GM12878 (cell line): ENCODE results near the gene C6orf52. TPM values are rescaled to one million over a fixed set of nuclear protein-coding genes. Genes with fewer than 3 reads are reported as not detected.

Experiments used
- ATAC-seq: fragments of 200-7000 bp; cut with Tn5 transposase; 3 replicates; pipeline ENCODE4 v1.9.1; 2020; ENCODE audit warnings: mild to moderate bottlenecking, moderate library complexity
- BruUV-seq: library from RNA; stranded (reverse); fragments of 400-500 nt; replicated peaks from 2 replicates; lab custom pipeline; 2021; lab: Mats Ljungman, UMichigan
- CTCF ChIA-PET: fragments of 300-600 bp; sonication (Branson Sonifier 250); formaldehyde crosslinking; extraction: SDS; loops from one replicate; lab custom pipeline; 2021; ENCODE audit warnings: inconsistent platforms; lab: Yijun Ruan, JAX
- POLR2A ChIA-PET: fragments of 350-600 bp; formaldehyde crosslinking; extraction: SDS; loops from one replicate; lab custom pipeline; 2021; ENCODE audit warnings: inconsistent platforms; lab: Charles Lee
- RAD21 ChIA-PET: fragments of 300-600 bp; sonication (Branson Sonifier 250); formaldehyde crosslinking; loops from one replicate; lab custom pipeline; 2023; ENCODE audit warnings: antibody characterized with exemption; ENCODE audit not compliant: unreplicated experiment; lab: Charles Lee
- SMC1A ChIA-PET: fragments of 300-600 bp; sonication (Branson Sonifier 250); formaldehyde crosslinking; loops from one replicate; lab custom pipeline; 2023; ENCODE audit not compliant: unreplicated experiment, uncharacterized antibody; lab: Charles Lee
- DNase-seq: peaks from one replicate; pipeline ENCODE4 v3.0.0-alpha.2; 2011; ENCODE audit warnings: low read depth, low spot score
- FAIRE-seq: peaks from 3 replicates; lab custom pipeline; 2011; peaks lifted over from hg19 to GRCh38; lab: Jason Lieb, UNC
- H2AFZ ChIP-seq: 2 replicates; pipeline ENCODE4 v1.6.0; 2011; ENCODE audit warnings: low read depth, low read length, control low read depth; ENCODE audit not compliant: control insufficient read depth
- H3K27ac ChIP-seq: 2 replicates; pipeline ENCODE4 v1.5.1; 2011; ENCODE audit warnings: control low read depth; ENCODE audit not compliant: control insufficient read depth, insufficient read depth
- H3K27me3 ChIP-seq, 2 experiments: replicated peaks in 1 of 2; 2 replicates each; pipeline versions ENCODE4 v1.6.0 to v1.6.1; 2011; ENCODE audit warnings: low read length in 1 of 2; ENCODE audit not compliant: control insufficient read depth in 2 of 2, insufficient read depth in 2 of 2
- H3K36me3 ChIP-seq, 2 experiments: 2 replicates each; pipeline ENCODE4 v1.5.1; 2011; ENCODE audit warnings: low read length in 1 of 2; ENCODE audit not compliant: control insufficient read depth in 2 of 2, insufficient read depth in 2 of 2
- H3K4me1 ChIP-seq: 2 replicates; pipeline ENCODE4 v1.6.1; 2011; ENCODE audit warnings: mild to moderate bottlenecking, low read length, moderate library complexity, mixed read lengths; ENCODE audit not compliant: control insufficient read depth, insufficient read depth
- H3K4me2 ChIP-seq: 2 replicates; pipeline ENCODE4 v1.6.0; 2011; ENCODE audit warnings: control low read depth; ENCODE audit not compliant: control insufficient read depth, insufficient read depth
- H3K4me3 ChIP-seq: fragments of 200-600 bp; sonication (generic); 2 replicates; pipeline ENCODE4 v1.5.1; 2016
- H3K79me2 ChIP-seq: 2 replicates; pipeline ENCODE4 v1.6.0; 2011; ENCODE audit warnings: low read length; ENCODE audit not compliant: control insufficient read depth, insufficient read depth
- H3K9ac ChIP-seq: 2 replicates; pipeline ENCODE4 v1.8.0; 2011; ENCODE audit warnings: low read length, control low read depth, mixed read lengths; ENCODE audit not compliant: control insufficient read depth, insufficient read depth
- H3K9me3 ChIP-seq: replicated peaks from 3 replicates; pipeline ENCODE4 v1.5.1; 2011; ENCODE audit warnings: mild to moderate bottlenecking, low read length; ENCODE audit not compliant: control insufficient read depth, insufficient read depth
- H4K20me1 ChIP-seq: 2 replicates; pipeline ENCODE4 v1.6.0; 2011; ENCODE audit not compliant: control insufficient read depth, insufficient read depth
- CBX3 ChIP-seq: fragments of 200-600 bp; sonication (generic); IDR thresholded peaks from 2 replicates; pipeline ENCODE4 v1.6.1; 2016; ENCODE audit warnings: low read depth, borderline replicate concordance
- ETV6 ChIP-seq, 2 experiments: fragments of 450-650 bp in 1 of 2; IDR thresholded peaks in 1 of 2; conservative IDR thresholded peaks in 1 of 2; 2 replicates each; pipeline ENCODE4 v1.6.1; 2014; ENCODE audit warnings: antibody characterized with exemption in 1 of 2, borderline replicate concordance in 1 of 2, low read depth in 1 of 2, mild to moderate bottlenecking in 1 of 2, moderate library complexity in 1 of 2
- MEF2A ChIP-seq: IDR thresholded peaks from 2 replicates; pipeline ENCODE4 v1.6.1; 2011; ENCODE audit warnings: low read depth, mild to moderate bottlenecking, low read length, moderate library complexity; ENCODE audit not compliant: insufficient read depth
- NFYA ChIP-seq: IDR thresholded peaks from 2 replicates; pipeline ENCODE4 v1.6.1; 2011; ENCODE audit warnings: low read depth, mild to moderate bottlenecking, low read length, improper control_type of control experiment, borderline replicate concordance
- RFX5 ChIP-seq: IDR thresholded peaks from 2 replicates; pipeline ENCODE4 v1.6.1; 2011; ENCODE audit warnings: low read depth, low read length, improper control_type of control experiment
- SPI1 ChIP-seq: IDR thresholded peaks from 2 replicates; pipeline ENCODE4 v1.6.1; 2011; ENCODE audit warnings: low read depth, mild to moderate bottlenecking, low read length, moderate library complexity, borderline replicate concordance; ENCODE audit not compliant: insufficient read depth
- TARDBP ChIP-seq: IDR thresholded peaks from 2 replicates; pipeline ENCODE4 v1.6.1; 2016; ENCODE audit warnings: borderline replicate concordance
- TCF7 ChIP-seq: IDR thresholded peaks from 2 replicates; pipeline ENCODE4 v1.6.1; 2014; ENCODE audit warnings: antibody characterized with exemption, borderline replicate concordance
- ZBED1 ChIP-seq: IDR thresholded peaks from 2 replicates; pipeline ENCODE4 v1.6.1; 2016; ENCODE audit warnings: borderline replicate concordance
- WGBS: methylation state at CpG from one replicate; pipeline ENCODE4 v1.1.6; 2016; ENCODE audit warnings: low lambda C conversion rate; ENCODE audit not compliant: insufficient replicate concordance, insufficient coverage; ENCODE audit errors: missing lambda C conversion rate; 5-methylcytosine and 5-hydroxymethylcytosine counted together
- in situ Hi-C: fragments of 300-500 bp; cut with MboI; formaldehyde crosslinking; loops from 9 replicates; pipeline ENCODE4 v1.14.3; 2018; ENCODE audit warnings: mixed read lengths
- intact Hi-C: fragments of 100-400 bp; cut with micrococcal nuclease; formaldehyde crosslinking; loops from one replicate; pipeline ENCODE4 v1.14.2; 2022; ENCODE audit not compliant: unreplicated experiment
- polyA plus RNA-seq, 11 experiments: library from polyadenylated mRNA; depleted of rRNA in 4 of 11; unstranded in 6 of 11; stranded (reverse) in 5 of 11; fragments of >200 nt; fragmentation: Nextera tagmentation in 4 of 11; fragmentation: Illumina TruSeq in 1 of 11; extraction: Ambion mirVana in 4 of 11; extraction: Trizol in 1 of 11; gene quantifications; 1 replicate in 1 of 11; 2 replicates in 10 of 11; pipeline versions ENCODE4 v1.2.1 to v1.2.3, GENCODE V29; 2011 to 2016; ENCODE audit warnings: inconsistent platforms in 2 of 11, missing spikeins in 2 of 11, low read depth in 1 of 11
- total RNA-seq, 4 experiments: library from RNA; depleted of rRNA in 3 of 4; stranded (reverse); fragments of >200 nt in 3 of 4; fragmentation: Illumina TruSeq in 1 of 4; extraction: Trizol in 1 of 4; gene quantifications; 2 replicates each; pipeline versions ENCODE4 v1.2.1 to v1.2.3, GENCODE V29; 2013 to 2021

The C6orf52 gene
- total and polyA plus RNA-seq, 10 of the 15 experiments (the other 5 are each of a cell fraction or from before 2014, with no cell fraction given): 2.7 to 15.1 (median 4.9) TPM

DNA sequence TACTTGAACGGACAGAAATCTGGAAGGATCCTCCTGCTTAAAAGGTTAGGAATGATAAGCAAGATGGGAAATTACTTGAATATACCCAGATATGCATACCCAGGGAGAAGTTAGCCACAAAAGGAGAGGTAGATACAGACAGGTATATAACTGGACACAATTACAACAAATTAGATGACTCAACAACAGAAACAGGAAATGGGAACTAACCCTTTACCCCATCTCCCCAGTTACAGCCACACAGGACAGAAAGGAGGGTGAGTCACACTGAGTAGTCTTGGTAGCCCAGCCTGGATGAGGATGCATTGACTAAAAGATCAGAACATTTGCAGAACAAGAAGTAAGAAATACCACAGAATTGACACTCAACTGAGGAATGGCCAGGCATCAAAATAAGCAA is 61.2 kb downstream of the C6orf52 start:
- peak; percentile 78 for FAIRE-seq
- in situ Hi-C loops: no loop called here
- H2AFZ ChIP-seq: no peak overlapping the region
- no peaks in the 10 kb centered on the region; the same call in 1 of the 2 replicates for H3K4me1 ChIP-seq
- no peak overlapping the region for H3K27ac ChIP-seq
- peaks cover 0 to 2% of the 10 kb centered on the region in 2 experiments; a peak in 1 of 4 replicates for H3K36me3 ChIP-seq
- H3K9me3 ChIP-seq: no peaks in the 10 kb centered on the region
- BruUV-seq: no TSS peak
- ATAC-seq: peak; percentile 94
- no peak overlapping the region for H3K9ac ChIP-seq
- TF ChIP-seq SPI1: peak; percentile 66
- TF ChIP-seq TCF7: no peak
- TF ChIP-seq ETV6 (conservative IDR thresholded peaks at IDR 0.05 in 1 of 2, IDR thresholded peaks at IDR 0.05 in 1 of 2; ENCODE audit: borderline replicate concordance in 1 of 2, low read depth in 1 of 2): peak in 1 of 2 experiments; percentile 57; a peak in 2 of 4 replicates
- TF ChIP-seq TARDBP: no peak
- 0 out of 2 replicates have a peak, but pooled peaks have one; percentile 8 for TF ChIP-seq MEF2A
- TF ChIP-seq RFX5: no peak
- TF ChIP-seq NFYA: no peak
- no peak for TF ChIP-seq CBX3
- TF ChIP-seq ZBED1: no peak
- TF ChIP-seq, all 136 proteins: peak for 3
- Histone ChIP-seq H3K4me3 (no peak overlapping the region), H3K4me2 (no peak overlapping the region), H3K27me3 (no peaks in the 10 kb centered on the region), H3K79me2 (no peaks in the 10 kb centered on the region), H4K20me1 (no peaks in the 10 kb centered on the region)
- intact Hi-C loops: no loop called here
- RAD21 ChIA-PET: no interaction called here
- POLR2A ChIA-PET: no interaction called here
- CTCF ChIA-PET: interaction anchor here (0.6 kb wide), 1 partner anchor 22 kb away, joined by 4 read pairs; no protein-coding TSS in a partner anchor
- DNase-seq: peak; percentile 36
- SMC1A ChIA-PET: no interaction called here
- WGBS: 79% methylated on average over 1 of the region's 1 CpG
